HCT116 (cell line): ENCODE measurements around the gene MKI67. TPM values are rescaled to one million over a fixed set of nuclear protein-coding genes. Genes with fewer than 3 reads are reported as not detected.

Experiments
- ATAC-seq: fragments of 200-7000 bp; cut with Tn5 transposase; 2 replicates; pipeline ENCODE4 v1.9.1; 2020; ENCODE audit warnings: mild to moderate bottlenecking, moderate library complexity
- BruUV-seq: library from RNA; stranded (reverse); fragments of 400-500 nt; replicated peaks from 2 replicates; lab custom pipeline; 2021; lab: Mats Ljungman, UMichigan
- CTCF ChIA-PET: fragments of 300-600 bp; sonication (Branson Sonifier 250); formaldehyde crosslinking; loops from one replicate; lab custom pipeline; 2021; ENCODE audit warnings: antibody characterized with exemption; lab: Charles Lee
- POLR2A ChIA-PET: fragments of 300-600, 350-600 bp; sonication (Branson Sonifier 250); formaldehyde crosslinking; loops from one replicate; lab custom pipeline; 2021; ENCODE audit warnings: antibody characterized with exemption; lab: Charles Lee
- RAD21 ChIA-PET, 2 experiments: fragments of 300-600 bp; sonication (Branson Sonifier 250); formaldehyde crosslinking; loops; one replicate each; lab custom pipeline; 2023; ENCODE audit warnings: low total read pairs in 2 of 2; ENCODE audit not compliant: uncharacterized antibody in 2 of 2, unreplicated experiment in 2 of 2, low non-redundant PET in 1 of 2; lab: Charles Lee
- DNase-seq: peaks from one replicate; pipeline ENCODE4 v3.0.0-alpha.2; 2010; ENCODE audit warnings: low read depth, low spot score
- H2AFZ ChIP-seq: fragments of 200-600 bp; shearing (Covaris generic), sonication (generic); 2 replicates; pipeline ENCODE4 v1.6.1; 2017; ENCODE audit warnings: low read depth, mixed run types, mixed read lengths, antibody characterized with exemption, low read length; ENCODE audit not compliant: poor library complexity, severe bottlenecking
- H3K27ac ChIP-seq: 2 replicates; pipeline ENCODE4 v1.5.1; 2012; ENCODE audit warnings: low read depth, low read length
- H3K27me3 ChIP-seq: fragments of 200-600 bp; sonication (generic); 2 replicates; pipeline ENCODE4 v1.6.1; 2016; ENCODE audit warnings: mixed run types, low read length, mixed read lengths; ENCODE audit not compliant: insufficient read depth
- H3K36me3 ChIP-seq, 2 experiments: fragments of 200-500 bp in 1 of 2; fragments of 200-600 bp in 1 of 2; sonication (Bioruptor generic) in 1 of 2; sonication (generic) in 1 of 2; 2 replicates each; pipeline versions ENCODE4 v1.5.1 to v1.6.1; 2014 to 2016; ENCODE audit warnings: low read length in 2 of 2, inconsistent platforms in 1 of 2, mixed read lengths in 1 of 2, mixed run types in 1 of 2; ENCODE audit not compliant: insufficient read depth in 2 of 2, control insufficient read depth in 1 of 2
- H3K4me1 ChIP-seq, 2 experiments: fragments of 200-600 bp in 1 of 2; sonication (generic) in 1 of 2; 2 replicates each; pipeline versions ENCODE4 v1.5.1 to v1.6.1; 2012 to 2017; ENCODE audit warnings: low read length in 2 of 2, inconsistent platforms in 1 of 2, mild to moderate bottlenecking in 1 of 2, mixed read lengths in 1 of 2, mixed run types in 1 of 2, moderate library complexity in 1 of 2; ENCODE audit not compliant: insufficient read depth in 2 of 2, control insufficient read depth in 1 of 2
- H3K4me2 ChIP-seq: fragments of 200-600 bp; sonication (generic); 2 replicates; pipeline ENCODE4 v1.6.1; 2017; ENCODE audit warnings: mixed run types, low read length, mixed read lengths
- H3K4me3 ChIP-seq, 2 experiments: fragments of 200-600 bp in 1 of 2; sonication (generic) in 1 of 2; replicated peaks in 1 of 2; 2 replicates each; pipeline ENCODE4 v1.5.1; 2011 to 2016; ENCODE audit warnings: low read length in 2 of 2, control low read depth in 1 of 2, low read depth in 1 of 2, mild to moderate bottlenecking in 1 of 2, mixed read lengths in 1 of 2, mixed run types in 1 of 2
- H3K79me2 ChIP-seq: fragments of 200-600 bp; sonication (generic); 2 replicates; pipeline ENCODE4 v1.6.1; 2017; ENCODE audit warnings: mild to moderate bottlenecking, mixed run types, low read length, moderate library complexity, mixed read lengths; ENCODE audit not compliant: insufficient read depth
- H3K9ac ChIP-seq: fragments of 200-600 bp; sonication (generic); 2 replicates; pipeline ENCODE4 v1.6.1; 2016; ENCODE audit warnings: low read length, mixed read lengths
- H3K9me2 ChIP-seq: fragments of 200-600 bp; sonication (generic), shearing (Covaris generic); 2 replicates; pipeline ENCODE4 v1.6.1; 2017; ENCODE audit warnings: mixed run types, mild to moderate bottlenecking, moderate library complexity; ENCODE audit not compliant: insufficient read depth
- H3K9me3 ChIP-seq, 2 experiments: fragments of 200-500 bp in 1 of 2; fragments of 200-600 bp in 1 of 2; sonication (Bioruptor generic) in 1 of 2; sonication (generic) in 1 of 2; 2 replicates each; pipeline ENCODE4 v1.6.1; 2014 to 2017; ENCODE audit warnings: low read length in 2 of 2, mixed read lengths in 2 of 2, inconsistent platforms in 1 of 2, low read depth in 1 of 2, mild to moderate bottlenecking in 1 of 2, mixed run types in 1 of 2, moderate library complexity in 1 of 2; ENCODE audit not compliant: control insufficient read depth in 1 of 2, insufficient read depth in 1 of 2
- H4K20me1 ChIP-seq: fragments of 200-600 bp; sonication (generic), shearing (Covaris generic); 2 replicates; pipeline ENCODE4 v1.6.1; 2017; ENCODE audit warnings: mixed run types, mild to moderate bottlenecking, moderate library complexity; ENCODE audit not compliant: insufficient read depth
- EZH2 ChIP-seq: fragments of 200-600 bp; sonication (generic); IDR thresholded peaks from 2 replicates; pipeline ENCODE4 v1.6.1; 2017; ENCODE audit warnings: antibody characterized with exemption, mixed run types
- RAD21 ChIP-seq: IDR thresholded peaks from 2 replicates; pipeline ENCODE4 v1.6.1; 2012; ENCODE audit warnings: low read depth, mild to moderate bottlenecking
- ZFX ChIP-seq: fragments of 450-650 bp; IDR thresholded peaks from 2 replicates; pipeline ENCODE4 v1.6.1; 2017
- intact Hi-C: fragments of 100-400 bp; cut with micrococcal nuclease; formaldehyde crosslinking; loops from 2 replicates; pipeline ENCODE4 v1.10.0; 2022
- total RNA-seq: library from RNA; stranded (reverse); gene quantifications from one replicate; pipeline ENCODE4 v1.2.1, GENCODE V29; 2021; ENCODE audit not compliant: unreplicated experiment
- TF ChIP-seq, protein P1 (sequence below), 3 experiments: fragments of 200-600 bp in 1 of 3; sonication (generic) in 1 of 3; IDR thresholded peaks in 2 of 3; conservative IDR thresholded peaks in 1 of 3; 2 replicates each; pipeline ENCODE4 v1.5.1; 2012 to 2017; ENCODE audit warnings: low read depth in 2 of 3, low read length in 2 of 3, antibody characterized with exemption in 1 of 3, borderline replicate concordance in 1 of 3, control low read depth in 1 of 3, mild to moderate bottlenecking in 1 of 3, mixed read lengths in 1 of 3, mixed run types in 1 of 3, moderate library complexity in 1 of 3; ENCODE audit not compliant: insufficient read depth in 1 of 3

MKI67 gene
- total RNA-seq, 1 experiment from 2014 or later: 202 TPM

DNA sequence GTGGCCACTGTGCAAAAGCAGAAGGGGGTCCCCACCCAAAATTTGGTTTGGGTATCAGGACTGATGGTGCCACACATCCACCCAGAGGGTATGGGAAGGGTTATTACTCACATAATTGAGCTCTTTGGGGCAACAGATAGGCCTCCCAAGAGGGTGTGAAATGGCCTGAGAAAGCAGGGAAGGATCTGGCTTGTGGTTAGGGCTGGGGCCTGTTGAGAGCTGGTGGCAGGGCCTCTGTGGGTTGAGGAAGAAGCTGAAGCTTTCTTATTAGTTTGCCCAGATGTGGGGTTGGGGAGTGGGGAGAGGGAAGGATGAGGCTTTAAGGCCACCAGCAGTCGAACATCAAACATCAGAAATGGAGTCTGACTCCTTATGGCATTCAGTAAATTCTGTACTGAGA lies 18.3 kb upstream of the MKI67 start:
- intact Hi-C loops: no loop called here
- DNase-seq (no peak), ATAC-seq (no peak)
- Histone ChIP-seq H3K9me2 (no peaks in the 10 kb centered on the region), H3K9me3 (no peaks in the 10 kb centered on the region), H3K27ac (no peak overlapping the region), H4K20me1 (no peaks in the 10 kb centered on the region), H3K4me2 (no peak overlapping the region), H3K27me3 (no peaks in the 10 kb centered on the region), H3K79me2 (no peaks in the 10 kb centered on the region), H3K4me1 (no peaks in the 10 kb centered on the region), H3K9ac (no peak overlapping the region), H2AFZ (no peak overlapping the region), H3K4me3 (no peak overlapping the region), H3K36me3 (no peaks in the 10 kb centered on the region)
- no TSS peak for BruUV-seq
- RAD21 ChIA-PET: no interaction called here
- CTCF ChIA-PET: no interaction called here
- TF ChIP-seq ZFX: no peak
- POLR2A ChIA-PET: interaction anchor here (1.0 kb wide), 1 partner anchor 17 kb away, joined by 3 read pairs; no protein-coding TSS in a partner anchor

DNA sequence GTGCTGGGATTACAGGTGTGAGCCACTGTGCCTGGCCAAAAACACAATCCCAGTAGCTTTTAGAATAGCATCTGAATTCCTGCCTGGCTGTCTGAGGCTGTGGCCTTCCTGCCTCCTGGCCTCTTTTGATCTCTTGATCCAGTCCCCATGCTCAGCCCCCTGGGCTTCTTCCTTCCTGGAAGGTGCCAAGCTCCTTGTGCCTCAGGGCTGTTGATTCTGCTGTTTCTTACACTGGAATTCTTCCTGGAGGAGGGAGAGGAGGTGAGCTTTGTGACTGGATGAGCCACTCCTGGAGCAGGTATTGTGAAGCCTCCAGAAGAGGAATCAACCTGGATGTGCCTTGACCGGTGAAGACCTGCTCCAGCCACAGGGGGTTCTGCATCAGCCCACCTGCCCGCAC lies 17.3 kb upstream of the MKI67 start:
- no peak for TF ChIP-seq EZH2
- TF ChIP-seq RAD21: no peak
- TF ChIP-seq, protein P1, sequence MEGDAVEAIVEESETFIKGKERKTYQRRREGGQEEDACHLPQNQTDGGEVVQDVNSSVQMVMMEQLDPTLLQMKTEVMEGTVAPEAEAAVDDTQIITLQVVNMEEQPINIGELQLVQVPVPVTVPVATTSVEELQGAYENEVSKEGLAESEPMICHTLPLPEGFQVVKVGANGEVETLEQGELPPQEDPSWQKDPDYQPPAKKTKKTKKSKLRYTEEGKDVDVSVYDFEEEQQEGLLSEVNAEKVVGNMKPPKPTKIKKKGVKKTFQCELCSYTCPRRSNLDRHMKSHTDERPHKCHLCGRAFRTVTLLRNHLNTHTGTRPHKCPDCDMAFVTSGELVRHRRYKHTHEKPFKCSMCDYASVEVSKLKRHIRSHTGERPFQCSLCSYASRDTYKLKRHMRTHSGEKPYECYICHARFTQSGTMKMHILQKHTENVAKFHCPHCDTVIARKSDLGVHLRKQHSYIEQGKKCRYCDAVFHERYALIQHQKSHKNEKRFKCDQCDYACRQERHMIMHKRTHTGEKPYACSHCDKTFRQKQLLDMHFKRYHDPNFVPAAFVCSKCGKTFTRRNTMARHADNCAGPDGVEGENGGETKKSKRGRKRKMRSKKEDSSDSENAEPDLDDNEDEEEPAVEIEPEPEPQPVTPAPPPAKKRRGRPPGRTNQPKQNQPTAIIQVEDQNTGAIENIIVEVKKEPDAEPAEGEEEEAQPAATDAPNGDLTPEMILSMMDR (IDR thresholded peaks at IDR 0.05 in 2 of 3, conservative IDR thresholded peaks at IDR 0.05 in 1 of 3; ENCODE audit: borderline replicate concordance in 1 of 3, insufficient read depth in 1 of 3, low read depth in 2 of 3, low read length in 2 of 3): no peak
- Histone ChIP-seq H3K4me2 (no peak overlapping the region), H3K9ac (no peak overlapping the region), H3K27me3 (no peaks in the 10 kb centered on the region), H2AFZ (no peak overlapping the region), H3K36me3 (no peaks in the 10 kb centered on the region), H3K4me3 (no peak overlapping the region), H3K9me3 (no peaks in the 10 kb centered on the region), H3K79me2 (no peaks in the 10 kb centered on the region), H3K27ac (no peak overlapping the region), H4K20me1 (no peaks in the 10 kb centered on the region), H3K4me1 (no peaks in the 10 kb centered on the region), H3K9me2 (no peaks in the 10 kb centered on the region)
- no TSS peak for BruUV-seq
- RAD21 ChIA-PET: no interaction called here
- intact Hi-C loops: no loop called here
- no peak for ATAC-seq
- POLR2A ChIA-PET: no interaction called here
- CTCF ChIA-PET: no interaction called here
- DNase-seq: no peak
